NB4 (cell line): ENCODE data around the gene TSPAN31.

Experiments used
- CTCF ChIP-seq: IDR thresholded peaks from one replicate; pipeline ENCODE4 v1.5.1; 2012; ENCODE audit warnings: low read depth, low read length
- POLR2A ChIP-seq: IDR thresholded peaks from 2 replicates; pipeline ENCODE4 v1.6.1; 2011; ENCODE audit warnings: mild to moderate bottlenecking; ENCODE audit not compliant: insufficient read length; ENCODE audit errors: extremely low read depth

- TF ChIP-seq CTCF (no peak), POLR2A (no peak)
Measured at GRCh38 chr12:57776247-57776587, 31.4 kb downstream of the TSPAN31 start.
